Amniotic epithelial cell (primary cell): ENCODE data around the gene ISX.

Experiments used
- DNase-seq: peaks from one replicate; pipeline ENCODE4 v3.0.0-alpha.2; 2010; ENCODE audit warnings: low read depth

Gene ISX

GRCh38 chr22:35113341-35113740 is 47.4 kb downstream of the ISX start:
- no peak for DNase-seq

- DNase-seq: no peak
These were observed 48.4 kb downstream of the ISX start for GRCh38 chr22:35114131-35114980.

DNA sequence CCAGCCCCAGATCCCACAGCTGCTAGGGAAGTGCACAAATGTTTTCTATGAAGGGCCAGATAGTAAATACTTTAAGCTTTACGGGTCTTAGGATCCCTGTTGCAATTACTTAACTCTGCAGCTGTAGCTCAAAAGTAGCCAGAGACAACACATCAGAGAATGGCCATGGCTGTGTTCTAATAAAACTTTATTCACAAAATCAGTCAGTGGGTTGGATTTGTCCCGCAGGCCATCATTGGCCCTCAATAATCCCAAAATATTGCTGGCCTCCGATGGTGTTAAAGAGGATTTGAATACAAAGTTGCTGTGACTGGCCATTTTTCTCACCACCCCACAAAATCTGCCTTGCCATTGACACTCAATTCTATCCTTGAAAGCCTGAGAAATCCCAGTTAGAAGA is 49.6 kb downstream of the ISX start:
- no peak for DNase-seq

- no peak for DNase-seq
These were observed 50.3 kb downstream of the ISX start for GRCh38 chr22:35116269-35116668.

- no peak for DNase-seq
These were observed 50.9 kb downstream of the ISX start for GRCh38 chr22:35116817-35117216.

DNA sequence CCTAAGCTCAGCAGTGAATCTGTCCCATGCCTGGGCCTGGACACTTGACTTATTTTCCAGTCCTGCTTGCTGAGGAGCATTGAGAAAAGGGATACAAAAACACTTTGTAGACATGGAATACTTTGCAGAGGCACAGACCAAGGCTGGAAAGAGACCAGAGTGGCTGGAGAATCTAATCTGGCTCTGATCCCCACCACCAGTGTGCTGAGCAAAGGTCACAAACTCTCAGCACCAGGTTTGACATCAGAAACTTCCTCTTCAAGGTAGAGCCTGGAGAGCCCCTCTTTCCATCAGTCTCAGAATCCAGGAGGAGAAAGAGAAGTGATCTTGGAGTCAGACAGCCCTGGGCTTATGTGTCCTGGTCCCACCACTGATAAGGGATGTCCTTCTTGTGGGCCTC is 53.5 kb downstream of the ISX start:
- no peak for DNase-seq

GRCh38 chr22:35124691-35125219 is 58.8 kb downstream of the ISX start:
- DNase-seq: no peak

DNA sequence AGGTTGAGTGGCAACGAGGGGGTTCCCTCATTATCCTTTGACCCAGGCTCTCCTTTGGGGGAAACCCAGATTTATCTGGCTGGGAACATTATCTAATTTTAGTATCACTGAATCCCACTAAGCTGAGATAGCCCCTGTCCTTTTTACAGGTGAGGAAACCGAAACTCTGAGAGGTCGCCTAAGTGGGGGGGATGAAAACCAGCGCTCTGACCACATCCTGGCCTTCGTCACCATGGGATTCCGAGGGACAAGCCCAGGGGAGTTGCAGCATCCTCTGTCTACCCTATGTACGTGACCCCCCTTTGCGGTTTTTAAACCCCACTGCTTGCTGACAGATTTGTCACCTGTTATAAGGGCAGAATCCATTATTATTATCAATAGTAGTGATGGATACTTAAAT is 61.0 kb downstream of the ISX start:
- no peak for DNase-seq

DNA sequence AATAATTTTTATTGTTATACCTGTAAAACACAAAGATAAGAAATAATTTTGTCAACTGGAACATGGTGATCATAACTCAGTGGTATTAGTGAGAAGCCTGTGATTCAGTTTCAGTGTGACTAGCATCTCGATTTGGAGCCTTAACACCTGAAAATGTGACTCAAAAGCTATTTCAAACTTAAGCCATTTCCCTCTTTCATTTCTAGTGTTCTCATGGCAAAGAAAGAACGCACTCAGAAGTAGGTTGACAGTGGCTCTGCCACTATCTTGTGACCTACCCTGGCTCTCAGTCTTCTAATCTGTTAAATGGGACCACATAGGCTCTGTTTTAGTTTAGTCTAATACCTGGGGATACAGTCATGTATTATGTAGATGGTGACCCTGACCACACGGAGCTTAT is 62.7 kb downstream of the ISX start:
- no peak for DNase-seq

DNA sequence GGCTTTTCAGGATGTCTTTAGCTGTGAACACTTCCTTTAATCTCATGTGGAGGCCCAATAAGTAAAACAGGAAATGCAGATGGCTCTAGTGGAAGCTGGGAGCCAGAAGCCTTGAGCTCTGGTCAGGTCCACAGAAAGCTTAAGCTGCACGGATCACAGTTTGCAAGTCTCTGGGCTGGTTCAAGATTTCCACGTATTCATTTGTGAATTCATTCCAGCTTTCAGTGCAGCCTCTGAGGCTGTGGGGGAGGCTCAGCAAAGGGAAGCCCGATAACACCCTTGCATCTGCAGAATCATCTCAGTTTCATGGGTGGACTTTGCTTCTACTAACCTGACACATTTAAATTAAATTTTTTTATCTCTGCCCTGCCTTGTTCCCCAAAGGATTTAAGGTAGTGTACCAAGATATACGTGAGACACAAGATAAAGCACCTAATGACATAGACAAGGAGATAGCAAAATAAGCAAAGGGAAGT is 65.6 kb downstream of the ISX start:
- DNase-seq: no peak

DNA sequence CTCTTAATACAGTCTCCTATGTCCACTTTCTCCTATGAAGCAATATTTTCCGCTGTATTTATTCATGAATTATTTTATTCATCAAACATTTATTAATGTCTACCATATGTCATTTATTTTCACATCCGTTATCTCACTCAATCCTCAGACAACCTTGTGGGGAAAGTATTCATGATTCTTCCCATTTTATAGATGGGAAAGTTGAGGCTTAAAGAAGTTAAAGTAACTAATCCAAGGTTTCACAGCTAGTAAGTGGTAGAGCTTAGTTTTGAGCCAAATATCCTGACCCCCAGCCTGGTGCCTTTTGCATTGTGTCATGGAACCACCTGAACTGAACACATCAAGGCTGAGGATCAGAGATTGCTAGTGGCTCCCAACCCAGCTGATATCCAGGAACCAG is 66.6 kb downstream of the ISX start:
- no peak for DNase-seq

DNA sequence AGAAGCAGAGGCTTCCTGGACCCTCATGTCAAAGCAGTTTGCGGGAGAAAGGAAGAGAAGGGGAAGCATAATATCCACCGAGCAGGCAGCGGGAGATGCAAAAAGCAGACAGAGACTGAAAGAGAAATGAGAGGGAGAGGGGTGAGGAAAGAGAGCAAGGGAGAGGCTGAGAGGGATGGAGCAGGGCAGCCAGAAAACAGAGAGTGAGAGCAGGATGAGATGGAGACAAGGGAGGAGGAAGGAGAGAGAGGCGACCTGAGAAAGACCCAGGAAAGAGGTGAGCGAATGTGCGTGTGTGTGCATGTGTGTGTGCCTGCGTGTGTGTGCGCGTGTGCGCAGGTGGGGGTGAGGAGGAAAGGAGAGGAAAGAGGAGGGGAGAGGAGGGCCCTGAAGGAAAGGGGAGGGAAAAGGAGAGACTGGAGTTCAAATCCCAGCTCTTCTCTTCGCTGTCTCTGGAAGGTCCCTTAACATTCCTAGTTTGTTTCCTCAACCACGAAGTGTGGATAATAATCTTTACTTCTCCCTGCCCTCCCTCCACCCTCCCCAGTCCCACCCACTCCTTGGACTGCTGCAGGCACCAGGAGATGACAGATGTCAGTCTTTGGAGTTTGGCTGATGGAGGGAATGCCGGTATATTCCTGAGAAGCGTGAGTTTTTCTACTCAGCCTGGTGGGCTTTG is 67.9 kb downstream of the ISX start:
- DNase-seq: no peak

- no peak for DNase-seq
These were observed 68.7 kb downstream of the ISX start for GRCh38 chr22:35134637-35135036.

DNA sequence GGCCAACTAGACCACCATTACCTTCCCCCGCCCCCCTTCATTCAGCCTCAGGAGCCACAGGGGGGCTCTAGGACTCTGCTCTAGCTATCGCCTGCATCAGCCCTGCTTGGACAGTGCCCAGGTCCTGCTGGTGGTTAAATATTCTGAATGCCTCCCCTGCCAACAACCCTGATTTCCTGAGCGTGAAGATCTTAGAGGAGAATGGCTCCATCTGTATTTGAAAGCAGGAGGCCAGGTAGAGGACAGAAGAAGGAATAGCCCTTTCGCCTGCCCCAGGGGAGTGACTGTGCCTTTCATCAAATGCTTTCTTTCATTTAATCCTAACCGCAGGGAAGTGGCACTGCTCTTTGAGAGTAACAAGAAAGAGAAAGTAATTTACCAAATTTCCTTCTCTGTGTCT is 69.2 kb downstream of the ISX start:
- DNase-seq: no peak
